Measurements from ENCODE around the gene LMAN1L.
"Not testable (repeated sequence)": the region's sequence is repeated elsewhere in the genome, so short reads cannot be mapped to it uniquely, and the experiment has no call there.

LMAN1L gene

GRCh38 chr15:74782259-74783071 is 30.2 kb upstream of the LMAN1L start:
- DNase-seq: peak; percentile 43 to 75 (median 60)

- peak in 4 of 6 experiments; percentile 15 to 27 (median 24) for DNase-seq
Observed at GRCh38 chr15:74783072-74783807, 29.4 kb upstream of the LMAN1L start.

- no peak for DNase-seq
Observed at GRCh38 chr15:74783808-74784175, 28.8 kb upstream of the LMAN1L start.

GRCh38 chr15:74784426-74785193 is 28.0 kb upstream of the LMAN1L start:
- peak in 2 of 6 experiments; percentile 13 to 47 for DNase-seq

- DNase-seq: peak in 3 of 6 experiments; percentile 19 to 47 (median 33)
Observed at GRCh38 chr15:74785194-74786032, 27.2 kb upstream of the LMAN1L start.

GRCh38 chr15:74786081-74786480 is 26.6 kb upstream of the LMAN1L start:
- not testable (repeated sequence) for DNase-seq

- no peak for DNase-seq
Observed at GRCh38 chr15:74786551-74787165, 26.0 kb upstream of the LMAN1L start.

- peak; percentile 83 to 98 (median 95) for DNase-seq
Observed at GRCh38 chr15:74787251-74788041, 25.2 kb upstream of the LMAN1L start.

GRCh38 chr15:74788042-74788682 is 24.5 kb upstream of the LMAN1L start:
- DNase-seq: peak in 2 of 6 experiments; percentile 45 to 56

- DNase-seq: peak; percentile 34 to 84 (median 62)
Observed at GRCh38 chr15:74788683-74789151, 23.9 kb upstream of the LMAN1L start.

- DNase-seq: peak in 5 of 6 experiments; percentile 26 to 55 (median 40)
Observed at GRCh38 chr15:74789171-74789631, 23.4 kb upstream of the LMAN1L start.

GRCh38 chr15:74789741-74790079 is 22.9 kb upstream of the LMAN1L start:
- DNase-seq: no peak

GRCh38 chr15:74790080-74790916 is 22.3 kb upstream of the LMAN1L start:
- no peak for DNase-seq

GRCh38 chr15:74791007-74791406 is 21.6 kb upstream of the LMAN1L start:
- DNase-seq: no peak

GRCh38 chr15:74791667-74792066 is 21.0 kb upstream of the LMAN1L start:
- no peak for DNase-seq

GRCh38 chr15:74792227-74793016 is 20.2 kb upstream of the LMAN1L start:
- peak in 1 of 6 experiments; percentile 21 for DNase-seq

GRCh38 chr15:74793135-74794028 is 19.3 kb upstream of the LMAN1L start:
- DNase-seq: peak; percentile 55 to 72 (median 69)
